Measurements from ENCODE around the gene FYCO1. TPM values are rescaled to one million over a fixed set of nuclear protein-coding genes. Genes with fewer than 3 reads are reported as not detected.

Gene FYCO1
- total and polyA plus RNA-seq, 2 of the 13 experiments (the other 11 are each of a cell fraction or from before 2014, with no cell fraction given): 2.7 to 4.2 TPM

- TF ChIP-seq ZNF180 (CRISPR knock-in tag; IDR thresholded peaks at IDR 0.05; ENCODE audit: borderline replicate concordance, low read depth) (no peak), TARDBP (CRISPR knock-in tag; IDR thresholded peaks at IDR 0.05) (peak; percentile 59), ZMYM2 (CRISPR knock-in tag; IDR thresholded peaks at IDR 0.05) (no peak), ZNF720 (CRISPR knock-in tag; IDR thresholded peaks at IDR 0.05) (no peak), ESRRA (CRISPR knock-in tag; IDR thresholded peaks at IDR 0.05; ENCODE audit: low read depth) (0 out of 2 replicates have a peak, but pooled peaks have one; percentile 37), THAP9 (CRISPR knock-in tag; IDR thresholded peaks at IDR 0.05; ENCODE audit: borderline replicate concordance) (peak; percentile 74), GLMP (CRISPR knock-in tag; IDR thresholded peaks at IDR 0.05; ENCODE audit: borderline replicate concordance) (no peak), ATF2 (CRISPR knock-in tag; IDR thresholded peaks at IDR 0.05) (peak; percentile 49; the same call in 1 of the 2 replicates), TBL1XR1 (IDR thresholded peaks at IDR 0.05; ENCODE audit: borderline replicate concordance, low read length, partially characterized antibody) (no peak), ZNF570 (CRISPR knock-in tag; IDR thresholded peaks at IDR 0.05; ENCODE audit: borderline replicate concordance) (no peak), DMTF1 (CRISPR knock-in tag; IDR thresholded peaks at IDR 0.05) (no peak), ATF6 (CRISPR knock-in tag; conservative IDR thresholded peaks at IDR 0.05) (no peak), ZNF138 (CRISPR knock-in tag; IDR thresholded peaks at IDR 0.05; ENCODE audit: low read depth) (no peak; the same call in 1 of the 2 replicates), PHF8 (CRISPR knock-in tag; IDR thresholded peaks at IDR 0.05) (peak; percentile 90), ZBTB7B (CRISPR knock-in tag; IDR thresholded peaks at IDR 0.05) (peak; percentile 42; the same call in 1 of the 2 replicates), ZNF572 (CRISPR knock-in tag; IDR thresholded peaks at IDR 0.05) (no peak)
These were observed at the start of gene FYCO1 (continued) for GRCh38 chr3:45995236-45996192.

Data from HepG2 (cell line).